SK-N-SH (cell line): ENCODE measurements around the gene LCN6. TPM values are rescaled to one million over a fixed set of nuclear protein-coding genes. Genes with fewer than 3 reads are reported as not detected.

Experiments
- CTCF ChIA-PET: fragments of 300-600, 350-600 bp; formaldehyde crosslinking; extraction: SDS; loops from one replicate; lab custom pipeline; 2021; lab: Yijun Ruan, JAX
- POLR2A ChIA-PET: fragments of 350-600 bp; sonication (Branson Sonifier 250); formaldehyde crosslinking; extraction: SDS; loops from one replicate; lab custom pipeline; 2020; ENCODE audit warnings: antibody characterized with exemption, inconsistent platforms; lab: Yijun Ruan, JAX
- DNase-seq: peaks from one replicate; pipeline ENCODE4 v3.0.0; 2012
- H2AFZ ChIP-seq: fragments of 200-600 bp; sonication (generic); 2 replicates; pipeline ENCODE4 v1.8.1; 2016; ENCODE audit warnings: antibody characterized with exemption, mild to moderate bottlenecking, low read depth
- H3F3A ChIP-seq: fragments of 200-600 bp; sonication (generic); replicated peaks from 2 replicates; pipeline ENCODE3; 2016; ENCODE audit warnings: antibody characterized with exemption, mild to moderate bottlenecking; ENCODE audit not compliant: insufficient read depth
- H3K27ac ChIP-seq, 2 experiments: fragments of 200-500 bp in 1 of 2; fragments of 200-600 bp in 1 of 2; sonication (Bioruptor generic) in 1 of 2; sonication (generic), shearing (Covaris generic) in 1 of 2; 2 replicates each; pipeline versions ENCODE4 v1.5.1 to v1.6.1; 2014 to 2016; ENCODE audit warnings: low read depth in 2 of 2, inconsistent platforms in 1 of 2, low read length in 1 of 2, mild to moderate bottlenecking in 1 of 2, mixed read lengths in 1 of 2
- H3K27me3 ChIP-seq: fragments of 200-600 bp; sonication (generic), shearing (Covaris generic); 2 replicates; pipeline ENCODE4 v1.6.1; 2016; ENCODE audit warnings: mixed run types; ENCODE audit not compliant: insufficient read depth
- H3K36me3 ChIP-seq, 2 experiments: fragments of 200-500 bp in 1 of 2; fragments of 200-600 bp in 1 of 2; sonication (Bioruptor generic) in 1 of 2; sonication (generic) in 1 of 2; replicated peaks in 1 of 2; 2 replicates each; pipeline versions ENCODE3 to v1.5.1; 2014 to 2016; ENCODE audit warnings: low read length in 1 of 2, mild to moderate bottlenecking in 1 of 2; ENCODE audit not compliant: insufficient read depth in 2 of 2, control insufficient read depth in 1 of 2
- H3K4me1 ChIP-seq, 2 experiments: fragments of 200-500 bp in 1 of 2; fragments of 200-600 bp in 1 of 2; sonication (Bioruptor generic) in 1 of 2; sonication (generic), shearing (Covaris generic) in 1 of 2; 2 replicates each; pipeline versions ENCODE4 v1.5.1 to v1.6.1; 2014 to 2016; ENCODE audit warnings: low read depth in 1 of 2, low read length in 1 of 2, mixed run types in 1 of 2; ENCODE audit not compliant: insufficient read depth in 2 of 2, control insufficient read depth in 1 of 2
- H3K4me2 ChIP-seq: fragments of 200-600 bp; sonication (generic), shearing (Covaris generic); 2 replicates; pipeline ENCODE4 v1.6.1; 2017; ENCODE audit warnings: mixed run types
- H3K4me3 ChIP-seq, 2 experiments: fragments of 200-500 bp in 1 of 2; fragments of 200-600 bp in 1 of 2; sonication (Bioruptor generic) in 1 of 2; sonication (generic), shearing (Covaris generic) in 1 of 2; 2 replicates each; pipeline versions ENCODE4 v1.5.1 to v1.8.1; 2014 to 2016; ENCODE audit warnings: low read depth in 2 of 2, inconsistent platforms in 1 of 2, low read length in 1 of 2, mild to moderate bottlenecking in 1 of 2, mixed read lengths in 1 of 2, moderate library complexity in 1 of 2
- H3K79me2 ChIP-seq: fragments of 200-600 bp; sonication (generic); 2 replicates; pipeline ENCODE4 v1.8.1; 2017; ENCODE audit warnings: mild to moderate bottlenecking; ENCODE audit not compliant: insufficient read depth
- H3K9ac ChIP-seq: fragments of 200-600 bp; sonication (generic); 2 replicates; pipeline ENCODE4 v1.6.1; 2017; ENCODE audit warnings: mixed run types
- H3K9me2 ChIP-seq: fragments of 200-600 bp; sonication (generic); 2 replicates; pipeline ENCODE4 v1.6.1; 2017; ENCODE audit warnings: mixed run types
- H3K9me3 ChIP-seq: fragments of 200-600 bp; sonication (generic); 2 replicates; pipeline ENCODE4 v1.6.1; 2017; ENCODE audit warnings: mixed run types, mild to moderate bottlenecking, moderate library complexity
- H4K20me1 ChIP-seq: fragments of 200-600 bp; sonication (generic); 2 replicates; pipeline ENCODE4 v1.6.1; 2017; ENCODE audit warnings: mild to moderate bottlenecking, mixed run types; ENCODE audit not compliant: insufficient read depth
- CHD2 ChIP-seq: fragments of 150-350 bp; IDR thresholded peaks from 2 replicates; pipeline ENCODE4 v1.6.1; 2018; ENCODE audit warnings: low read length; ENCODE audit not compliant: partially characterized antibody
- EZH2phosphoT487 ChIP-seq: fragments of 200-600 bp; sonication (generic); IDR thresholded peaks from 2 replicates; pipeline ENCODE4 v1.6.1; 2017; ENCODE audit warnings: low read depth, mixed run types, mild to moderate bottlenecking, antibody characterized with exemption, moderate library complexity, borderline replicate concordance
- FOSL2 ChIP-seq: IDR thresholded peaks from 2 replicates; pipeline ENCODE4 v1.4.0; 2012; ENCODE audit warnings: low read depth, mild to moderate bottlenecking, moderate library complexity, borderline replicate concordance
- FOXM1 ChIP-seq: IDR thresholded peaks from 2 replicates; pipeline ENCODE4 v1.4.0; 2012; ENCODE audit warnings: low read depth, mild to moderate bottlenecking
- GATA2 ChIP-seq: sonication (generic); formaldehyde crosslinking; IDR thresholded peaks from 2 replicates; pipeline ENCODE4 v1.5.0; 2020; ENCODE audit warnings: mild to moderate bottlenecking, missing genetic modification reagents
- IRF3 ChIP-seq: fragments of 150-350 bp; IDR thresholded peaks from 2 replicates; pipeline ENCODE4 v1.6.1; 2016; ENCODE audit warnings: mild to moderate bottlenecking, low read depth, low read length
- JUND ChIP-seq: IDR thresholded peaks from 2 replicates; pipeline ENCODE4 v1.4.0; 2012
- MEF2A ChIP-seq: IDR thresholded peaks from 2 replicates; pipeline ENCODE4 v1.4.0; 2012; ENCODE audit warnings: low read depth, borderline replicate concordance
- MXI1 ChIP-seq: IDR thresholded peaks from 2 replicates; pipeline ENCODE4 v1.6.1; 2012; ENCODE audit warnings: mild to moderate bottlenecking, low read depth, low read length, improper control_type of control experiment
- RCOR1 ChIP-seq: fragments of 150-350 bp; IDR thresholded peaks from 2 replicates; pipeline ENCODE4 v1.6.1; 2017; ENCODE audit warnings: antibody characterized with exemption, low read length
- REST ChIP-seq: IDR thresholded peaks from 2 replicates; pipeline ENCODE4 v1.6.1; 2012; ENCODE audit warnings: mild to moderate bottlenecking, low read depth, low read length, moderate library complexity
- RFX5 ChIP-seq: IDR thresholded peaks from 2 replicates; pipeline ENCODE4 v1.6.1; 2012; ENCODE audit warnings: mild to moderate bottlenecking, improper control_type of control experiment, low read length
- RXRA ChIP-seq: IDR thresholded peaks from 2 replicates; pipeline ENCODE4 v1.4.0; 2012; ENCODE audit warnings: low read depth, mild to moderate bottlenecking, borderline replicate concordance
- SIN3A ChIP-seq: IDR thresholded peaks from 2 replicates; pipeline ENCODE4 v1.6.1; 2012; ENCODE audit warnings: low read depth, mild to moderate bottlenecking, low read length, moderate library complexity, borderline replicate concordance
- TAF1 ChIP-seq: IDR thresholded peaks from 2 replicates; pipeline ENCODE4 v1.6.1; 2012; ENCODE audit warnings: low read depth, mild to moderate bottlenecking, low read length, moderate library complexity, borderline replicate concordance
- USF1 ChIP-seq: IDR thresholded peaks from 2 replicates; pipeline ENCODE4 v1.4.0; 2012; ENCODE audit warnings: low read depth, borderline replicate concordance
- WGBS: methylation state at CpG from one replicate; pipeline ENCODE4 v1.1.6; 2017; ENCODE audit warnings: low lambda C conversion rate; 5-methylcytosine and 5-hydroxymethylcytosine counted together
- polyA plus RNA-seq, 3 experiments: library from polyadenylated mRNA; depleted of rRNA; stranded (reverse); fragments of >200 nt; gene quantifications; 2 replicates each; pipeline ENCODE4 v1.2.3, GENCODE V29; 2012
- TF ChIP-seq, protein P1 (sequence below): IDR thresholded peaks from 2 replicates; pipeline ENCODE4 v1.4.0; 2012; ENCODE audit warnings: low read depth
- TF ChIP-seq, protein P2 (sequence below): IDR thresholded peaks from 2 replicates; pipeline ENCODE4 v1.4.0; 2012; ENCODE audit warnings: low read depth, borderline replicate concordance

LCN6 gene
- polyA plus RNA-seq, 1 of the 3 experiments (the other 2 are of a cell fraction), result not detected

- Histone ChIP-seq H3K27ac (peak overlapping the region; percentile 49 to 58), H3F3A (peaks cover 24% of the 10 kb centered on the region), H3K9me2 (no peaks in the 10 kb centered on the region), H4K20me1 (peaks cover 64% of the 10 kb centered on the region)
- POLR2A ChIA-PET, result interaction anchor here (1.3 to 5.2 kb wide), 3 partner anchors 12 to 61 kb away, joined by 3 to 51 read pairs (median 4); no protein-coding TSS in a partner anchor
- no peak for DNase-seq
- no peak for TF ChIP-seq RCOR1
- no peak for TF ChIP-seq CHD2
- no peak for TF ChIP-seq RXRA
- TF ChIP-seq IRF3, result no peak
- no peak for TF ChIP-seq USF1
- TF ChIP-seq SIN3A, result no peak
- no peak for TF ChIP-seq MXI1
- TF ChIP-seq FOXM1, result no peak
- TF ChIP-seq, protein P1, sequence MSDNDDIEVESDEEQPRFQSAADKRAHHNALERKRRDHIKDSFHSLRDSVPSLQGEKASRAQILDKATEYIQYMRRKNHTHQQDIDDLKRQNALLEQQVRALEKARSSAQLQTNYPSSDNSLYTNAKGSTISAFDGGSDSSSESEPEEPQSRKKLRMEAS, result no peak
- no peak for TF ChIP-seq TAF1
- TF ChIP-seq GATA2, result no peak
- no peak for TF ChIP-seq EZH2phosphoT487
- no peak for TF ChIP-seq REST
- TF ChIP-seq JUND, result no peak
- TF ChIP-seq FOSL2, result no peak
- no peak for TF ChIP-seq MEF2A
- TF ChIP-seq, protein P2, sequence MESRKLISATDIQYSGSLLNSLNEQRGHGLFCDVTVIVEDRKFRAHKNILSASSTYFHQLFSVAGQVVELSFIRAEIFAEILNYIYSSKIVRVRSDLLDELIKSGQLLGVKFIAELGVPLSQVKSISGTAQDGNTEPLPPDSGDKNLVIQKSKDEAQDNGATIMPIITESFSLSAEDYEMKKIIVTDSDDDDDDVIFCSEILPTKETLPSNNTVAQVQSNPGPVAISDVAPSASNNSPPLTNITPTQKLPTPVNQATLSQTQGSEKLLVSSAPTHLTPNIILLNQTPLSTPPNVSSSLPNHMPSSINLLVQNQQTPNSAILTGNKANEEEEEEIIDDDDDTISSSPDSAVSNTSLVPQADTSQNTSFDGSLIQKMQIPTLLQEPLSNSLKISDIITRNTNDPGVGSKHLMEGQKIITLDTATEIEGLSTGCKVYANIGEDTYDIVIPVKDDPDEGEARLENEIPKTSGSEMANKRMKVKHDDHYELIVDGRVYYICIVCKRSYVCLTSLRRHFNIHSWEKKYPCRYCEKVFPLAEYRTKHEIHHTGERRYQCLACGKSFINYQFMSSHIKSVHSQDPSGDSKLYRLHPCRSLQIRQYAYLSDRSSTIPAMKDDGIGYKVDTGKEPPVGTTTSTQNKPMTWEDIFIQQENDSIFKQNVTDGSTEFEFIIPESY, result no peak
- TF ChIP-seq RFX5, result no peak
- TF ChIP-seq, all 33 proteins: peak for 0
- H3K9ac ChIP-seq, result peak overlapping the region; percentile 95
- H3K4me1 ChIP-seq, result peaks cover 12 to 27% of the 10 kb centered on the region in 2 experiments; a peak in 2 of 4 replicates
- H2AFZ ChIP-seq, result no peak overlapping the region
- no peaks in the 10 kb centered on the region for H3K27me3 ChIP-seq
- 41% methylated on average over 12 of the region's 16 CpGs for WGBS
- H3K36me3 ChIP-seq, result peaks cover 25 to 32% of the 10 kb centered on the region in 2 experiments
- peak overlapping the region; percentile 83 to 85 for H3K4me3 ChIP-seq
- H3K79me2 ChIP-seq, result peaks cover 65% of the 10 kb centered on the region
- H3K4me2 ChIP-seq, result peak overlapping the region; percentile 84
- CTCF ChIA-PET, result interaction anchor here (4.6 to 6.8 kb wide), 3 partner anchors 11 to 52 kb away, joined by 44 to 99 read pairs (median 53); partner anchors contain the start of genes DIPK1B and LCN8
- no peaks in the 10 kb centered on the region for H3K9me3 ChIP-seq
Observed at GRCh38 chr9:136726118-136726517, 22.2 kb downstream of the LCN6 start.
